Mammary epithelial cell (primary cell): ENCODE data around the gene SLC9A9.
A peak's percentile ranks its signal among the peaks of the same experiment; 100 is the strongest.

Experiments
- EZH2 ChIP-seq: IDR thresholded peaks from 2 replicates; pipeline ENCODE4 v1.6.1; 2012; ENCODE audit warnings: low read length, inconsistent platforms, borderline replicate concordance
- TF ChIP-seq, protein P1 (sequence below), 2 donors: IDR thresholded peaks in 1 of 2; conservative IDR thresholded peaks in 1 of 2; 2 replicates each; pipeline ENCODE4 v1.5.1; 2011 to 2012; ENCODE audit warnings: inconsistent platforms in 2 of 2, low read length in 2 of 2, mild to moderate bottlenecking in 2 of 2, control low read depth in 1 of 2, low read depth in 1 of 2; ENCODE audit not compliant: insufficient read depth in 1 of 2; ENCODE audit errors: extremely low read depth in 1 of 2

DNA sequence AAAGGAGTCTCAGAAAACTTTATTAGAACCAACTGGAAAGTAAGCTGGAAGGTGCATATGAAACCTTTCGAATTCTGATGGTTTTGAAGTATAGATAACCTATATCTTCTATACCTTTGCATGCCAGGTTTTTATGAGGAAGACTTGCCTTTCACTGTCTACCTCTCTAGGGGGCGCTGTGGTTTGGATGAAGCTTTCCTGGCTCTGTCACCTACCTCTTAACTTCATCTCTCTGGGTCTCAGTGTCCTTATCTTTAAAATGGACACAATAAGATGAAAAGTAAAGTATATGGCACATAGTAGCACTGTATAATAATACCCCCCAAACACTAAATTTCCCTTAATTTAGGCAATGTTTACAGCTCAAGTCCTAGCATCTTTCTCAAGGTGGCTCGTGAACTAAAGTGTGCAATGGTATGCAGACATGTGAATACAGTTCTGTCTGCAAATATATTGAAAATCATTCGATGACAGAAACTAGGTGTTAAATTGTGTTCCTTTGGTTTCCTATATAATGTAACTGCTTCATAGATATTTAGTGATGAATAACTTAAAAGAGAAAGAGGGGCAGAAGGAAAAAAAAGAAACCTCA lies 414.4 kb downstream of the SLC9A9 start:
- TF ChIP-seq, protein P1, sequence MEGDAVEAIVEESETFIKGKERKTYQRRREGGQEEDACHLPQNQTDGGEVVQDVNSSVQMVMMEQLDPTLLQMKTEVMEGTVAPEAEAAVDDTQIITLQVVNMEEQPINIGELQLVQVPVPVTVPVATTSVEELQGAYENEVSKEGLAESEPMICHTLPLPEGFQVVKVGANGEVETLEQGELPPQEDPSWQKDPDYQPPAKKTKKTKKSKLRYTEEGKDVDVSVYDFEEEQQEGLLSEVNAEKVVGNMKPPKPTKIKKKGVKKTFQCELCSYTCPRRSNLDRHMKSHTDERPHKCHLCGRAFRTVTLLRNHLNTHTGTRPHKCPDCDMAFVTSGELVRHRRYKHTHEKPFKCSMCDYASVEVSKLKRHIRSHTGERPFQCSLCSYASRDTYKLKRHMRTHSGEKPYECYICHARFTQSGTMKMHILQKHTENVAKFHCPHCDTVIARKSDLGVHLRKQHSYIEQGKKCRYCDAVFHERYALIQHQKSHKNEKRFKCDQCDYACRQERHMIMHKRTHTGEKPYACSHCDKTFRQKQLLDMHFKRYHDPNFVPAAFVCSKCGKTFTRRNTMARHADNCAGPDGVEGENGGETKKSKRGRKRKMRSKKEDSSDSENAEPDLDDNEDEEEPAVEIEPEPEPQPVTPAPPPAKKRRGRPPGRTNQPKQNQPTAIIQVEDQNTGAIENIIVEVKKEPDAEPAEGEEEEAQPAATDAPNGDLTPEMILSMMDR (conservative IDR thresholded peaks at IDR 0.05 in 1 of 2, IDR thresholded peaks at IDR 0.05 in 1 of 2; ENCODE audit: extremely low read depth in 1 of 2, insufficient read depth in 1 of 2, low read depth in 1 of 2, low read length in 2 of 2) = peak; percentile 59 to 61
- no peak for TF ChIP-seq EZH2
